ENCODE data around the gene RALGAPB. TPM values are rescaled to one million over a fixed set of nuclear protein-coding genes. Genes with fewer than 3 reads are reported as not detected.

RALGAPB gene
- total RNA-seq, 2 experiments from 2014 or later: 19.0 to 42.9 TPM

GRCh38 chr20:38620441-38620840 lies 147.8 kb downstream of the RALGAPB start:
- intact Hi-C loops (cut with micrococcal nuclease; ENCODE audit: unreplicated experiment): no loop called here
- Histone ChIP-seq H3K4me3 (ENCODE audit: low read depth, low read length, poor library complexity, severe bottlenecking) (no peak overlapping the region), H3K9me2 (ENCODE audit: insufficient read depth, low read length) (no peaks in the 10 kb centered on the region), H3K4me1 (ENCODE audit: insufficient read depth, low read length, poor library complexity, severe bottlenecking) (no peaks in the 10 kb centered on the region), H3K27ac (ENCODE audit: low read depth, low read length, poor library complexity, severe bottlenecking) (no peak overlapping the region), H3K36me3 (ENCODE audit: insufficient read depth, low read length) (no peaks in the 10 kb centered on the region), H3K4me2 (ENCODE audit: low read length) (no peak overlapping the region), H3K9me3 (ENCODE audit: low read length) (no peaks in the 10 kb centered on the region), H2AFZ (ENCODE audit: low read length) (no peak overlapping the region), H3K79me2 (ENCODE audit: insufficient read depth, low read depth, low read length) (no peaks in the 10 kb centered on the region), H4K20me1 (ENCODE audit: insufficient read depth, low read length) (no peaks in the 10 kb centered on the region)
- DNase-seq (ENCODE audit: low spot score): no peak
- POLR2A ChIA-PET: interaction anchor here (0.6 to 1.4 kb wide), 2 partner anchors 10 to 19 kb away, joined by 3 to 4 read pairs; no protein-coding TSS in a partner anchor
- TF ChIP-seq EZH2phosphoT487 (IDR thresholded peaks at IDR 0.05; ENCODE audit: borderline replicate concordance, low read depth, low read length): no peak
- TF ChIP-seq, protein P1, sequence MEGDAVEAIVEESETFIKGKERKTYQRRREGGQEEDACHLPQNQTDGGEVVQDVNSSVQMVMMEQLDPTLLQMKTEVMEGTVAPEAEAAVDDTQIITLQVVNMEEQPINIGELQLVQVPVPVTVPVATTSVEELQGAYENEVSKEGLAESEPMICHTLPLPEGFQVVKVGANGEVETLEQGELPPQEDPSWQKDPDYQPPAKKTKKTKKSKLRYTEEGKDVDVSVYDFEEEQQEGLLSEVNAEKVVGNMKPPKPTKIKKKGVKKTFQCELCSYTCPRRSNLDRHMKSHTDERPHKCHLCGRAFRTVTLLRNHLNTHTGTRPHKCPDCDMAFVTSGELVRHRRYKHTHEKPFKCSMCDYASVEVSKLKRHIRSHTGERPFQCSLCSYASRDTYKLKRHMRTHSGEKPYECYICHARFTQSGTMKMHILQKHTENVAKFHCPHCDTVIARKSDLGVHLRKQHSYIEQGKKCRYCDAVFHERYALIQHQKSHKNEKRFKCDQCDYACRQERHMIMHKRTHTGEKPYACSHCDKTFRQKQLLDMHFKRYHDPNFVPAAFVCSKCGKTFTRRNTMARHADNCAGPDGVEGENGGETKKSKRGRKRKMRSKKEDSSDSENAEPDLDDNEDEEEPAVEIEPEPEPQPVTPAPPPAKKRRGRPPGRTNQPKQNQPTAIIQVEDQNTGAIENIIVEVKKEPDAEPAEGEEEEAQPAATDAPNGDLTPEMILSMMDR (conservative IDR thresholded peaks at IDR 0.05; ENCODE audit: low read length): no peak
- BruUV-seq (replicated peaks): no TSS peak
- CTCF ChIA-PET (ENCODE audit: unreplicated experiment): no interaction called here

DNA sequence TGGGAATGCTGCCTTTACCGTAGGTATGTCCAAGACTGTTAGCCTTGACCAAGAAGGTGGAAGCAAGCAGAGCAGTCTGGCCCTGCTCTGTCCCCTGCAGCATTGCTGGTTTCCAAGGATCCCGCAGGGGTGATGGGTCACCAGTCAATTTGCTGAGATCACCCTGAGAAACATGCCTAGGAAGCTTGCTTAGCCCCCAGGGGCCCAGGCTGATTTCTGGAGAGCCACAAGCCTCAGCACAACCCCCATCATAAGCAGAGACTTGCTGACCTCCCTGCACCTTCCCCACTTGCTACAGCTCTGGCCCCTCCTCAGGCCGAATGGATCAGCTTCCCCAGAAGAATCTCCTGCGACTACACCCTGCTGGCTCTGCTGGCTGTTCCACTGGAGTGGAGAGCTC lies 150.4 kb downstream of the RALGAPB start:
- CTCF ChIA-PET (ENCODE audit: unreplicated experiment): no interaction called here

GRCh38 chr20:38624084-38624483 lies 151.4 kb downstream of the RALGAPB start:
- Histone ChIP-seq H3K4me3 (ENCODE audit: low read depth, low read length, poor library complexity, severe bottlenecking) (no peak overlapping the region), H4K20me1 (ENCODE audit: insufficient read depth, low read length) (no peaks in the 10 kb centered on the region), H3K9me2 (ENCODE audit: insufficient read depth, low read length) (no peaks in the 10 kb centered on the region), H3K27ac (ENCODE audit: low read depth, low read length, poor library complexity, severe bottlenecking) (no peak overlapping the region), H3K4me1 (ENCODE audit: insufficient read depth, low read length, poor library complexity, severe bottlenecking) (no peaks in the 10 kb centered on the region), H3K4me2 (ENCODE audit: low read length) (no peak overlapping the region), H3K79me2 (ENCODE audit: insufficient read depth, low read depth, low read length) (no peaks in the 10 kb centered on the region), H3K36me3 (ENCODE audit: insufficient read depth, low read length) (no peaks in the 10 kb centered on the region), H3K9me3 (ENCODE audit: low read length) (no peaks in the 10 kb centered on the region), H2AFZ (ENCODE audit: low read length) (no peak overlapping the region)
- TF ChIP-seq, protein P1 (conservative IDR thresholded peaks at IDR 0.05; ENCODE audit: low read length): no peak
- POLR2A ChIA-PET: no interaction called here
- intact Hi-C loops (cut with micrococcal nuclease; ENCODE audit: unreplicated experiment): no loop called here
- CTCF ChIA-PET (ENCODE audit: unreplicated experiment): no interaction called here
- no peak for DNase-seq (ENCODE audit: low spot score)
- BruUV-seq (replicated peaks): no TSS peak

More for the DNA sequence above, 150.4 kb downstream of the RALGAPB start:
- no peak for DNase-seq (ENCODE audit: low spot score)
- intact Hi-C loops (cut with micrococcal nuclease; ENCODE audit: unreplicated experiment): no loop called here
- no peaks in the 10 kb centered on the region for H3K36me3 ChIP-seq (ENCODE audit: insufficient read depth, low read length)
- BruUV-seq (replicated peaks): no TSS peak
- no peaks in the 10 kb centered on the region for H3K9me3 ChIP-seq (ENCODE audit: low read length)
- no peaks in the 10 kb centered on the region for H3K79me2 ChIP-seq (ENCODE audit: insufficient read depth, low read depth, low read length)
- H4K20me1 ChIP-seq (ENCODE audit: insufficient read depth, low read length): no peaks in the 10 kb centered on the region
- no peak overlapping the region for H3K27ac ChIP-seq (ENCODE audit: low read depth, low read length, poor library complexity, severe bottlenecking)
- H3K4me3 ChIP-seq (ENCODE audit: low read depth, low read length, poor library complexity, severe bottlenecking): no peak overlapping the region
- H3K4me1 ChIP-seq (ENCODE audit: insufficient read depth, low read length, poor library complexity, severe bottlenecking): no peaks in the 10 kb centered on the region
- no peak overlapping the region for H3K4me2 ChIP-seq (ENCODE audit: low read length)
- TF ChIP-seq, protein P1 (conservative IDR thresholded peaks at IDR 0.05; ENCODE audit: low read length): no peak
- no peak for TF ChIP-seq EZH2phosphoT487 (IDR thresholded peaks at IDR 0.05; ENCODE audit: borderline replicate concordance, low read depth, low read length)
- no peak overlapping the region for H2AFZ ChIP-seq (ENCODE audit: low read length)
- POLR2A ChIA-PET: no interaction called here
- no peaks in the 10 kb centered on the region for H3K9me2 ChIP-seq (ENCODE audit: insufficient read depth, low read length)
